Spinal cord (tissue), 10 donors: ENCODE measurements around the gene CCDC152. TPM values are rescaled to one million over a fixed set of nuclear protein-coding genes. Genes with fewer than 3 reads are reported as not detected.

ENCODE experiments used
- DNase-seq, 6 donors: peaks; one replicate each; pipeline versions ENCODE4 v3.0.0 to v3.0.0-alpha.2; 2013 to 2015; ENCODE audit warnings: low spot score in 6 of 6, low read depth in 4 of 6
- H3K27ac ChIP-seq: one replicate; pipeline ENCODE4 v1.5.1; 2013; ENCODE audit warnings: low read depth, low read length, control low read depth
- H3K27me3 ChIP-seq: one replicate; pipeline ENCODE4 v1.6.1; 2013; ENCODE audit warnings: low read length; ENCODE audit not compliant: control insufficient read depth, insufficient read depth
- H3K36me3 ChIP-seq: one replicate; pipeline ENCODE4 v1.6.1; 2013; ENCODE audit warnings: low read length; ENCODE audit not compliant: control insufficient read depth, insufficient read depth
- H3K4me1 ChIP-seq: one replicate; pipeline ENCODE4 v1.6.1; 2013; ENCODE audit warnings: low read length; ENCODE audit not compliant: control insufficient read depth, insufficient read depth
- H3K4me3 ChIP-seq: one replicate; pipeline ENCODE4 v1.5.1; 2013; ENCODE audit warnings: low read depth, low read length, control low read depth
- H3K9me3 ChIP-seq: one replicate; pipeline ENCODE4 v1.6.1; 2013; ENCODE audit warnings: low read length; ENCODE audit not compliant: control insufficient read depth, insufficient read depth
- WGBS: methylation state at CpG from one replicate; pipeline ENCODE4 v1.1.5; 2013; ENCODE audit warnings: missing lambda C conversion rate; ENCODE audit not compliant: insufficient coverage; 5-methylcytosine and 5-hydroxymethylcytosine counted together
- polyA plus RNA-seq, 2 donors: library from polyadenylated mRNA; unstranded; fragments of 120-200 nt; gene quantifications; one replicate each; pipeline ENCODE4 v1.2.1, GENCODE V29; 2013; ENCODE audit not compliant: insufficient read length in 2 of 2
- total RNA-seq, 2 donors: library from RNA; depleted of rRNA in 1 of 2; stranded (reverse); fragments of 120-200 nt in 1 of 2; fragments of >200 nt in 1 of 2; gene quantifications; one replicate each; pipeline versions ENCODE4 v1.2.3 to v1.2.4, GENCODE V29; 2013 to 2014
- donor health status: healthy.

The CCDC152 gene
- total and polyA plus RNA-seq, 4 donors: 5.9 to 14.9 (median 11.6) TPM

DNA sequence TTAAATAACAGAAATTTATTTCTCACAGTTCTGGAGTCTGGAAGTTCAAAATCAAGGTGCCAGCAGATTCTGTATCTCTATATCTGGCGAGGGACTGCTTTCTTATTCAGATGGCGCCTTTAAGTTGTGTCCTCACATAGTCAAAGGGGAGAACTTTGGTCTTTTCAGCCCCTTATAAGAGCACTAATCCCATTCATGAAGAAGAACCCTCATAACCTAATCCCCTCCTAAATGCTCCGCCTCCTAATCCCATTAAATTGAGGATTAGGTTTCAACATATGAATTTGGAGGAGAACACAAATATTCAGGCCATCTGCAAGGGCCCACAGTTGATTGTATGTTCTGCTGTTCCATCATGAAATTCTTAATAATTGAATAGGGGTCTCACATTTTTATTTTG, 10.8 kb upstream of the CCDC152 start:
- Histone ChIP-seq H3K4me3 (no peak overlapping the region), H3K27me3 (no peaks in the 10 kb centered on the region), H3K9me3 (no peaks in the 10 kb centered on the region), H3K36me3 (no peaks in the 10 kb centered on the region), H3K4me1 (no peaks in the 10 kb centered on the region), H3K27ac (no peak overlapping the region)
- DNase-seq: no peak
- 100% methylated on average over 1 of the region's 3 CpGs for WGBS

DNA sequence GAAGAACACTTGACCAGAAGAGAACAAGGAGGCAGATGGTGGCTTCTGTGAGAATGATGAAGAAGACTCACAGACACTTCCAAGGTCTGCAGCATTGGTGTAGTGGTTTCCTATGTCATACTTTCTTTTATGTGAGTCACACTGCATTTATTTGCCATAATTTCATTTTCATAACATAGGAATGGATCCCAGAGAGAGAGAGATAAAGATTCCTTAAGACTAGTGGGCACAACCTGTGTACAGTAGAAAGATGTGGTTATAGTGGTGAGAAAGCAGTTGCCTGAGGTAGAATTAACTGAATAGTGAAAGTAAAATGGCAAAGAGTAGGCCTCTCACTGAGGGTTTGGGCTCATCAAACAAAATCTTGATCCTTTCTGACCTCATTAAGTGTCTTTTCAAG, 7.6 kb upstream of the CCDC152 start:
- Histone ChIP-seq H3K4me1 (no peaks in the 10 kb centered on the region), H3K9me3 (no peaks in the 10 kb centered on the region), H3K4me3 (no peak overlapping the region), H3K27me3 (no peaks in the 10 kb centered on the region), H3K27ac (no peak overlapping the region), H3K36me3 (no peaks in the 10 kb centered on the region)
- DNase-seq: no peak

DNA sequence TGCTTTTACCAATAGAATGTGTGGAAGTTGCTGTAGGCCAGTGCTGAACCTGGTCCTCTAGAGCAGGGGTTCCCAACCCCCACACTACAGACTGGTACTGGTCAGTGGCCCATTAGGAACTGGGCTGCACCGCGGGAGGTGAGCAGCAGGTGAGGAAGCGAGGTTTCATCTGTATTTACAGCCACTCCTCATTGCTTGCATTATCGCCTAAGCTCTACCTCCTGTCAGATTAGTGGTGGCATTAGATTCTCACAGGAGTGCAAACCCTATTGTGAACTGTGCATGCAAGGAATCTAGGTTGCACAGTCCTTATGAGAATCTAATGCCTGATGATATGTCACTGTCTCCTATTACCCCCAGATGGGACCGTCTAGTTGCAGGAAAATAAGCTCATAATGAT, 6.1 kb upstream of the CCDC152 start:
- Histone ChIP-seq H3K4me1 (no peaks in the 10 kb centered on the region), H3K9me3 (no peaks in the 10 kb centered on the region), H3K27ac (no peak overlapping the region), H3K27me3 (no peaks in the 10 kb centered on the region), H3K4me3 (no peak overlapping the region), H3K36me3 (no peaks in the 10 kb centered on the region)
- WGBS: 90% methylated on average over 4 of the region's 5 CpGs
- DNase-seq: no peak

DNA sequence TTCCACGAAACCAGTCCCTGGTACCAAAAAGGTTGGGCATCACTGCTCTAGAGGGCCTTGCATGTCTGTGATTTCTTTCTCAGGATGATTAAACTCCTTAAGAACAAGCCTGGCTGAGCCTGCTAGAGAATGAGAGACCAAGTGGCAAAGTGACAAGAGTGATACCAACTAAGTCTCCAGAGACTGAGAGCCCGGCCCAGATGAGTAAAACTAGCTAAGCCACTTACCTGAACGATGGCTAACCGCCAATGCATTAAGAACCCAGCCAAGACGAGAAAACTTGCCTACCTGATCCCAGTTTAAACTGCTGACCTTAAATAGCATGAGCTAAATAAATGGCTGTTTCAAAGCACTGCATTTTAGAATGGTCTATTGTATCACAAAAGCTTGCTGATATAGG, 5.6 kb upstream of the CCDC152 start:
- WGBS: 68% methylated on average over 4 of the region's 5 CpGs
- no peak overlapping the region for H3K4me3 ChIP-seq
- H3K27ac ChIP-seq: no peak overlapping the region
- no peaks in the 10 kb centered on the region for H3K36me3 ChIP-seq
- H3K4me1 ChIP-seq: no peaks in the 10 kb centered on the region
- no peaks in the 10 kb centered on the region for H3K9me3 ChIP-seq
- no peak for DNase-seq
- H3K27me3 ChIP-seq: no peaks in the 10 kb centered on the region

DNA sequence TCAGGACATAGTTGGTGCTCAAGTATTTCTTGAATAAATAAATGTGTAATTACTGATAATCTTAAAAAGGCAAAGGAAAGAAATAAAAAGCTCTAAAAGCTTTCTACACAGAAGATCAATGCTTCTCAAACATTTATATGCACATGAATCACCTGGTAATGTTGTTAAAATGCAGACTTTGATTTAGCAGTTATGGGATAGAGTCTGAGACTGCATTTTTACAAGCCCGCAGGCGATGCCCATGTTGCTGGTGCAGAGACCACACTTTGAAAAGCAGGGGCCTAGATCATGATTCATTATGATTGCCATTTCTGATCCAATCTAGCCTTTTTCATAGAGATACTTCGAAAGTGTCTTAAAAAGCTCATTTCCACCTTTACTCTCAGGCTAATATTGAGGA, 3.5 kb upstream of the CCDC152 start:
- Histone ChIP-seq H3K36me3 (no peaks in the 10 kb centered on the region), H3K27me3 (no peaks in the 10 kb centered on the region), H3K4me1 (peaks cover 3% of the 10 kb centered on the region), H3K9me3 (no peaks in the 10 kb centered on the region), H3K4me3 (no peak overlapping the region), H3K27ac (no peak overlapping the region)
- WGBS: 100% methylated on average over 2 of the region's 3 CpGs
- peak in 1 of 6 donors; percentile 38 for DNase-seq

DNA sequence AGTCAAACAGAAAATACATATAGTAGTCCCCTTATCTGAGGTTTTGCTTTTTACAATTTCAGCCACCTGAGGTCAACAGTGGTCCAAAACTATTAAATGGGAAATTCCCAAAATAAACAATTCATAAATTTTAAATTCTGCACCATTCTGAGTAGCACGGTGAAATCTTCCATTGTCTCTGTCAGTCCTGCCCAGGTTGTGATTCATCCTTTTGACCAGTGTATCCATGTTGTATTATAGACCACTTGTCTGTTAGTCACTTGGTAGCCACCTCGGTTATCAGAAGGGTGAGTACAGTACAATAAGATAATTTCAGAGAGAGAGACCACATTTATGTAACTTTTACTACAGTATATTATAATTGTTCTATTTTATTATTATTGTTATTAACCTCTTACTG, 2.8 kb downstream of the CCDC152 start:
- no peaks in the 10 kb centered on the region for H3K9me3 ChIP-seq
- no peaks in the 10 kb centered on the region for H3K27me3 ChIP-seq
- no peak overlapping the region for H3K27ac ChIP-seq
- WGBS: 67% methylated on average over 1 of the region's 2 CpGs
- no peak for DNase-seq
- peaks cover 3% of the 10 kb centered on the region for H3K4me1 ChIP-seq
- H3K4me3 ChIP-seq: no peak overlapping the region
- H3K36me3 ChIP-seq: no peaks in the 10 kb centered on the region

DNA sequence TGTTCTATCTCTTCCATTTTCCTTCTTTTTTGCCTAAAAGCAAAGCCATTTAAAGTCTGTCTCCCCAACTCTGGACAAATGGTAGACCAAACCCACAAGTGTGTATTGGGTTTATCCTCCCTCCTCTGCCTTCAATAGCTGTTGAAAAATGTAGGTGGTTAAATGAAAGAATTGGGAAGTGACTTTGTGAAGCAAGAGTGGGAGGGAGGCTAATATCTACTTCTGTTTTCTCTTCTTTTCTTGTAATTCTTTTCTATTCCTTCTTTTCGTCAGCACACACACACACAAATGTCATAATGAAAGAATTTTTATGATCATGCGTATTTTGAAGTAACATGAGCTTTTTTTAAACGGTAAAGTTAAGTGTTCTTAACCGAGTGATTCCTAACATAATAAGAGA, 3.8 kb downstream of the CCDC152 start:
- no peak overlapping the region for H3K27ac ChIP-seq
- no peak for DNase-seq
- peaks cover 3% of the 10 kb centered on the region for H3K4me1 ChIP-seq
- H3K27me3 ChIP-seq: no peaks in the 10 kb centered on the region
- H3K9me3 ChIP-seq: no peaks in the 10 kb centered on the region
- no peaks in the 10 kb centered on the region for H3K36me3 ChIP-seq
- no peak overlapping the region for H3K4me3 ChIP-seq
- 100% methylated on average over 2 of the region's 4 CpGs for WGBS

DNA sequence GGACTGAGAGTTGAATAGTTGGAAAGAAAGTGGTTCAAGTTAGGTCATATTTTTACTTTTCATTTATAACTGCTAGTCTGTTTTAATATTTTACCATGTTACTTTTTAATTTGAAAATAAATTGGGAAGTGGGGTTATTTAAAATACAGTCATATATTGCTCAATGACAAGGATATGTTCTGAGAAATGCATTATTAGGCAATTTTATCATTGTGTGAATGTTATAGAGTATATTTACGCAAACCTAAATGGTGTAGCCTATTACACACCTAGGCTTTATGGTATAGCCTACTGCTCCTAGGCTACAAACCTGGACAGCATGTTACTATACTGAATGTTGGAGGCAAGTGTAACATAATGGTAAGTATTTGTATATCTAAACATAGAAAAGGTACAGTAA, 5.2 kb downstream of the CCDC152 start:
- H3K27ac ChIP-seq: no peak overlapping the region
- no peaks in the 10 kb centered on the region for H3K9me3 ChIP-seq
- H3K36me3 ChIP-seq: no peaks in the 10 kb centered on the region
- peaks cover 3% of the 10 kb centered on the region for H3K4me1 ChIP-seq
- no peak for DNase-seq
- H3K27me3 ChIP-seq: no peaks in the 10 kb centered on the region
- WGBS: no CpG with 5 or more reads among the region's 1 CpG
- no peak overlapping the region for H3K4me3 ChIP-seq

DNA sequence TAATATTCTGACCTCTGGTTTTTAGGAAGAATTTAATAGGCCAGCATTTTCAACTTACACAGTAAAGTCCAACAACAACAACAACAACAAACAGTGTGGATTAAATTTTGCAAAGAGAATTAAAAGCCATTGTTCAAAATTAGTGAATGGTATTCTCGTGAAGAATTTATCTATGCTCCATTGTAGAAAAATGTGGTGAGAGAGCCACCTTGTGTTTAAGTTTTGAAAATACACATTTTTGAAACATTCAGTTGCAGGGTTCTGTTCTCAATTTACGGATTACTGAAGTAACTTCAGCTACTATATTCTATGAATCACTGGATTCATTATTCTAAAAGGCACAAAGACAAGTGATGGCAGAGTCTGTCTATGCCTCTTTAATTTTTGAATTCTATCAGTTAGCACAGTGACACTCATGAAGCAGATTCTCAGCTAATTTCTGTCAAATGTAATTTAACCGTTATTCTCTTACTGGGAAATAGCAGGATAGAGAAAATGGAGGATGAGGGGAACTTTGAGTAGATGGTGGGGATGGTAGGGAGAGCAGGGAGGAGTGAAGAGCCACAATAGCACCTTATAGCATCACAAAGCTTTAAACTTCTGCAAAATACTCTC, 11.0 kb downstream of the CCDC152 start:
- H3K4me1 ChIP-seq: no peaks in the 10 kb centered on the region
- no CpG with 5 or more reads among the region's 3 CpGs for WGBS
- peak in 5 of 6 donors; percentile 17 to 85 (median 48) for DNase-seq
- H3K36me3 ChIP-seq: no peaks in the 10 kb centered on the region
- no peaks in the 10 kb centered on the region for H3K9me3 ChIP-seq
- H3K27ac ChIP-seq: no peak overlapping the region
- H3K27me3 ChIP-seq: no peaks in the 10 kb centered on the region
- H3K4me3 ChIP-seq: no peak overlapping the region

DNA sequence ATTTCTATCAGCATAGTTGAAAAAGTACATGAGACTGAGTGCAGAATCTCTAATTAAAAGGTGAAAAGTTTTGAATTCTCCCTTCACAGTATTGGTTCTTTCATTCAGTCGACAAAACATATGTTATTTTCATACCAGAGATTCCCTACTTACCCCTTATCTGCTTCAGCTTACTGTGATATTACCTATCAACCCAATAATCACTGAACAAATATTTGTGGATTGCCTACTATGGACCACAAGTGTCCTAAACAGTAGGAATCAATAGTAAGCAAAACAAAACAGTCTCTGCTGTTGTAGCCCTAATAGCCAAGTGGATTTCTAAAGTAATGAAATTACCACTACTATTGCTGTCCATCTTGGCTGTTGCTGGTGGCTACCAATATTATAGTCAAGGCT, 11.5 kb downstream of the CCDC152 start:
- no peak overlapping the region for H3K4me3 ChIP-seq
- DNase-seq: no peak
- H3K27me3 ChIP-seq: no peaks in the 10 kb centered on the region
- H3K27ac ChIP-seq: no peak overlapping the region
- WGBS: no CpG with 5 or more reads among the region's 1 CpG
- no peaks in the 10 kb centered on the region for H3K4me1 ChIP-seq
- H3K36me3 ChIP-seq: no peaks in the 10 kb centered on the region
- H3K9me3 ChIP-seq: no peaks in the 10 kb centered on the region
